GM19035 (cell line): ENCODE results near the gene HDGF.

Experiments
- ATAC-seq: cut with Tn5 transposase; IDR thresholded peaks from one replicate; pipeline ENCODE4 v1.9.1; 2021; ENCODE audit not compliant: unreplicated experiment

HDGF gene

DNA sequence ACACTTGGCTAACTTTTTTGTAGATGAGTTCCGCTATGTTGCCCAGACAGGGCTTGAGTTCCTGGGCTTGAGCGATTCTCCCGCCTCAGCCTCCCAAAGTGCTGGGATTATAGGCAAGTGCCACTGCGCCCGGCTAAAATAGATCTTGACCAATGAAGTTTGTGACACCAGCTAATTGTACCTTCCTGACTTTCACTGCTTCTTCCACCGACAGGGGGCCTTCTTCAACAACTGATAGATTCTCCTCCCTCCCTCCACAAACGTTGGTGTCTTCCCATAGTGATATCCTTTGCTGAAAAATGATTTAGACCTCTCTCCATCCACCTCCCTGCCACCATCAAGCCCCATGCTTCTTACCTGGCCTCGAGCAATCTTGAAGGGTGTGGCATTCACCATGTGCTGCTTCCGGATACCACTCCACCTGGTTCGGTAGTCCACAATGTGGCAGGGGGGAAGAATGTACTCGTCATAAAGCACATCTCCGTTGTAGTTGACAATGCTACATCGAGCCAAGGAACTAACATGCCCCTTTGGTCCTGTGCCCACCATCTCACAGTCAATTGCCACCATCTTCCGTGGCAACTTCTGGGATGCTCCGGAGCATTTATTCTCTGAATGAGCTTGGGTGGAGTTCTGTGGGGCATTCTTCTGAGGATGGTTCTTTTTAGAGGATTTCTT lies 24.8 kb downstream of the HDGF start:
- no peak for ATAC-seq

- peak; percentile 32 for ATAC-seq
These were observed 25.7 kb downstream of the HDGF start for GRCh38 chr1:156725683-156726280.

DNA sequence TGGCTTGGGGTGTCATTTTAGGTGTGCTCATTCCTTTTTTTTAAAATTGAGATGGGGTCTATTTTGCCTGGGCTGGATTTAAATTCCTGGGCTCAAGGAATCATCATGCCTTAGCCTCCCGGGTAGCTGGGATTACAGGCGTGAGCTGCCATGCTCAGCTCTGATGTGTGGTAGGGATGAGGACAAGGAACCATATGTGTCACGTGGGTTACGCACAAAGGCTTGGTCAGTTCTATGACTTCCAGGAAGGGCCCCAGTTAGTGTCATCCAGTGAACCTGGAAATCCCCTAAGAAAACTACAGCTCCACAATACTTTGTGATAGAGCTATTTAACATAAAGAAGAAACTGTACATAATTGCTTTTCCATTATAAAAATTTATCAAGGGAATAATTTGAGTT lies 29.9 kb downstream of the HDGF start:
- ATAC-seq, result no peak

GRCh38 chr1:156721131-156721530 lies 30.3 kb downstream of the HDGF start:
- no peak for ATAC-seq

GRCh38 chr1:156717351-156717750 lies 34.1 kb downstream of the HDGF start:
- ATAC-seq, result no peak

DNA sequence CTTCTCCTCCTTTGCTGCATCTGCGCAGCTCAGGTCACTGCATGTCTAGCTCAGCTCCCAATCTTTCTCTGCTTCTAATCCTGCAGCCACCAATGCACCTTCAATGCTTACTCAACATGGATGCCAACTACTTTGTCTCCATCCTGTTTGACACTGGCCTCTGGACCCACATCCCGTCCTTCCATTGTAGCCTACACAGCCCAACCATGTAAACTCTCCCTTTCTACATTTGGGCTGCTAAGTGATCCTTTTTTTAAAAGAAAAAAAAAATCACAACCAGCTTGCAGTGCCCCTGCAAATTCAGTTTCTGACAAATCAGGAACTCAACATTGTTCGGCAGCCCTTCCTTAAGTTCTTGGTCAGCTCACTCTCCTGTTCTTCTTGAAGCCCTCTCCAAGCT lies 36.6 kb downstream of the HDGF start:
- ATAC-seq, result no peak

DNA sequence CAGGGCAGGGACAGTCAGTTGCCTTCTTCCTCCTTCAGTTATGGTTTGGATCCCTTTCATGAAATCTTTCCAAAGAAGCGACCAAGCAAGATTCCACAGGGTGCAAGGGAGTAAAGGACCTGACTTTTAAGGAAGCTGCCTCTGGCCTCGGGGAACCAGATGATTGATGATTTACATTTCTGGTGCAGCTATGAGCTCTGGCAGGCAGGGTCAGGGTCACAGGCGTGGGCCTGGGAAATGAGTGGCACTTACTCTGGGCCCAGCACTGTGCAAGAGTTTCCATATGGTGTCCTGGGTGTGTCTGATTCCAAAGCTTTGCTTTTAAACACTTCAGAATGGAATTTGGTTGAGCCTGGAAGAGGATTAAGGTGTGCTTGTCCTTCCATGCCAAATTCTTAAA lies 38.8 kb downstream of the HDGF start:
- ATAC-seq, result no peak

GRCh38 chr1:156711011-156711817 lies 40.3 kb downstream of the HDGF start:
- no peak for ATAC-seq

DNA sequence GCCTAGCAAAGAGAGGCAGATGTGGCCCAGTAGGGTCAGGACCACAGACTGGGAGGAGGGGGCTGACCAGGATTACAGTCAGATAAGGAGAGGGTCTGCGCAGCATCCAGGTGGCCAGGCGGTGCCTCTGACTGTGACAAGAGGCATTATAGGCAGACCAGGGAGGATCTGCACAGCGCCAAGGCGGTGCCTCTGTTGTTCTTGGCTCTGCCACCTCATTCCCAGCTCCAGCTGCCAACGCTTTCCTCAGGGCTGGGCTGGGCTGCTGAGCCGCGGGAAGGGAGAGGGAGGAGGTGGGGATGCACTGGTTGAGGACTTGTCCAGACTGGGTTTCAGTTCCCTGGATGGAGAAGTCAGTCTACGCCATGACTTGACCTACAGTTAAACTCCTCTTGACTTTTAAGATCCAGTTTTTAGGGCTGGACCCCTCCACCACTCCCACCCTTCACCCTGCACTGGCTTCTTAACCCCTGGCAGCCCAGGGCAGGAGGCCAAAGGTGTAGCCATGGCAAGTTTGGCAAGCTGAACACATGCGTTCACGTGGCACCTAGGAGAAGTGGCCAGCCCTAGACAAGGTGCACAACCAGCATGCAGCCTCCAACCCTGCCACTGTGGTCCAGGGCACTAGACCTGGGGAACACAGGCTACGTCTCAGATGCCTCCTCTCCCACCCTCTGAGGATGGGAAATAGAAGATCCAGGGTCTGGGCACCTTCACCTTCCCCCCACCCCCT lies 41.6 kb downstream of the HDGF start:
- ATAC-seq, result no peak

DNA sequence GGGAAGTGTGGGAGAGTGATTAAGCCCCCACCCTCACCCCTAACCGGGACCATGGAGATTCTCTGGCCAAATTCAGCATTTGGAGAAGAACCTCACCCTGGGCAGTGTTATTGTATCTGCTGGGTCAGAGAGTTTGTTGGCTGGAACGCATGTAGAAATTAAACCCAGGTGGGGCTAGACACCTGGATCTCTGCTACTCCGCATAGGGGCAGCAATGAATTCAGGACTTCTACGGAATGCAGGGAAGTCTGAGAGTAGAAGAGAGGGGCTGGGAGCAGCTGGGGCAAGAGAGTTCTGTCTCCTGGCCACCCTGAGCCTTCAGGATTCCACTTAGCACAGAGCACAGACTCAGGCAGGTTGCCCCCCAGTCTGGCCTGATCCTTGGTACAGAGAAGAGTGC lies 42.4 kb downstream of the HDGF start:
- no peak for ATAC-seq

DNA sequence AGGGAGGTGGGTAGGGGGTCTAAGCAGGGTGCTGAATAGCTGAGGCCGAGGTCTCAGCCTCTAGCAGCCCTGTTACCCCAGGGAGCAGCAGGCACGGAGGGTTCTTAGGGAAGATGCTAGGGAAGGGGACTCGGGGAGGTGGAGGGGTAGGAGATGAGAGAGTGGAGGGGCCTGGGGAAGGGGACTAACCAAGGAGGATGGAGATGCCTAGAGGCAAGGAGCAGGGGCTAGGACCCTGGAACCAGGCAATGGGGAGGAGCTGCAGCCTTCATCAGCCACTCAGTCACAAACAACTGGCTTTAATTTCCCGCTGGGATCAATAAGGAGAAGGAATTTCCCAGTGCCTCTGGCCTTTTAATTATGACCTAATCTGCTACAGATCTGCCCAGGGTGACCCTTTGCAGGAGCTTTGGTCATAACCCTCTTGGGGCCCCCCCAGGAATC lies 43.2 kb downstream of the HDGF start:
- ATAC-seq, result no peak

GRCh38 chr1:156707417-156708217 lies 43.9 kb downstream of the HDGF start:
- ATAC-seq, result no peak

DNA sequence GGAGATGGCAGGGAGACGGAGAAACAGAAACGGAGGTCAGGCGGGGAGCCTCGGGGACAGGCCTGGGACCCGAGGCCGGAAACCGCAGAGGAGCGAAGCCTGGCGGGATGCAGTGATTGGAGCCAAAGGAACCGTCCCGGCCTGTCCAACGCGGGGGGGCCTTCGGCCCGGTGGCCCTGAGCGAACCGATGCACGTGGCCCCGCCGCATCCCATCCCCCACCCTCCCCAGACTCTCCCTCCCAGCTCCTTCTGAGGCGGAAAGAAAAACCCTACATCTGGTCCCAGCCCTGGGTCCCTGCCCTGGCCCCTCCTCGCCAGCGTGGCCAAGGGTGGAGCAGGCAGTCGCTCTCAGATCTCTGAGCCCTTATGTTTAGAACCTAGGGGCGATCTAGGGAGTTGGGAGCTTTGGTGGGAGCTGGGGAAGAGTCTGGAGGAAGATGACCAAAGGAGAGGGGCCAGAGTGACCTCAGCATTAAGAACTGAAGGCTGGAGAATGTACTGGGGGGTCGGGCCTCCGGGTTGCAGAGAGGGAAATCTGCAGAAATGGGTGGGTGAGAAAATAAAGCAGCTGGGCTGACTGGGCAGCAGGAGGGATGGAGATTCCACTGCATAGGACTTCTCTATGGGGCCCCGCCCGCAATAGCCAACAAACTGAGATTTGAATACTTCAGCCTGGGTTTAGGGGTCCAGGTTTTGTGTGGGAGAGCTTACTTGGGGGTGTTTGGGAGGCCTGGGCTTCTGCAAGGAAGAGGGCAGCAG lies 44.6 kb downstream of the HDGF start:
- no peak for ATAC-seq

- no peak for ATAC-seq
These were observed 45.4 kb downstream of the HDGF start for GRCh38 chr1:156705918-156706656.

- ATAC-seq, result no peak
These were observed 46.1 kb downstream of the HDGF start, which contains the start of gene CRABP2 for GRCh38 chr1:156705321-156705917. CRABP2 (minus strand) TSS chr1:156705583; CDS start chr1:156705446, 137 bp downstream.

- no peak for ATAC-seq
These were observed 46.5 kb downstream of the HDGF start for GRCh38 chr1:156704930-156705320.

DNA sequence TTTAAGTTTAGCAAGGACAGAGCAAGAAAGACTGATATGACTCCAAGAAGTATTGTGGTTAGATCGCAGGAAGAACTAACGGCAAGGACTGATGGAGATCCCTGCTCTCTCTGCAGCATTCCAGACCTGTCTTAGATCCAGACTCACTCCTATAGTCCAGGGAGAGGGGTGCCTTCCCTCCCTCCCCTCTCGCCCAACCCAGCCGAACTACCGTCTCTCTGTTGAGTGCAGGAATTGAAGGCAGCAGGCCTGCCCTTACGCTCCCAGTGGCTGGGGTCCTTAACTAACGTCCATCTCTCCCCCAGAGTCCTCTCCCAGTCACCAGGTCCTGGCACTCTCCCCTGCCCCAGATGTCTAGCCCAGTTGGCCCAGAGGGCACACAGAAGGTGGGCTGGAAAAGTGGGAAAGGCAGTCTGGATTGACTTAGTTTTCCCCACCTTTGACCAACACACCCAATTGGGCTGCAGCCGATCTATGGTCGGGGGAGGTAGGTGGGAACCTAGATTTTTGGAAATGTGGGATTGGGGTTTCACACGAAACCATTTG lies 47.2 kb downstream of the HDGF start:
- ATAC-seq, result no peak

- no peak for ATAC-seq
These were observed 47.7 kb downstream of the HDGF start for GRCh38 chr1:156703741-156704140.
